Measurements from ENCODE around the gene CCND2. TPM values are rescaled to one million over a fixed set of nuclear protein-coding genes. Genes with fewer than 3 reads are reported as not detected.

Gene CCND2
- polyA plus RNA-seq, 1 donor from 2014 or later = 16.9 TPM

DNA sequence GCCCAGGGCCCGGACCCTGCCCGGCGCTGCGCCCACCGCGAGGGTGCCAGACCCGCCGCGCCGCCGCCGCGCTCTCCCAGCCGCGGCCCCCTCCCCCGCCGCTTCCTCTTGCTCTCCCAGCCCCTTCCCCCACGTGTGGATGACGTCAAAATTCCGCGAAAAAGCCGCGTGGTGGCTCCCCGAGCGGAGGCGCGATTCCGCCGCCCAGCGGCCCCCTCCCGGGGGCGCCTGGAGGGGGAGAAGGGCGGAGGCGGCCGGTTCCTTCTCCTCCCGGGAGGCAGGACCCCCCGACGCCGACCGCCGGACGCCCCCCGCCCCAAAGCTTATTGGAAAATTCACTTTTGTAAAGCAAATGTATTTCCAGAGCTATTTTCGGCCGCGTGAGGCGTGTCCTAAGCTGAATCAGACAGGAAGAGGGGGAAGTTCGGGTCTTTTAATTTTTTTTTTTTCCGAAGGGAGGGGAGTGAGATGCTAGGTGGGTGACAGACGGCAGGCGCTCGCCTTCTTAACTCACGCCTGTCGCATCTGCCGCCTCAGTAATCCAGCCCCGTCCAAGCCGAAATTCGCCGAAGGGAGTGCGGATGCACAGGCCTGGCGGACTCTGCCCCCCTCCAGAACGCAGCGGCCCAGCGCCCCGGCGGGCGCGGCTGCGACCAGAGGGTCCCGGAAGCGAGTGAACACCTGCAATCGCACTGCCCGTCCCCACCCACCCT is 4.1 kb upstream of the CCND2 start:
- Histone ChIP-seq H3K36me3 (ENCODE audit: insufficient read depth, low read length) (no peaks in the 10 kb centered on the region), H4K20me1 (ENCODE audit: insufficient read depth) (no peaks in the 10 kb centered on the region), H3K27me3 (ENCODE audit: insufficient read depth, low read depth, low read length) (peaks cover 81% of the 10 kb centered on the region), H3K79me2 (replicated peaks; ENCODE audit: insufficient read depth, low read length) (peaks cover 14% of the 10 kb centered on the region), H3K9me2 (ENCODE audit: insufficient read depth, low read length) (no peaks in the 10 kb centered on the region), H3F3A (ENCODE audit: insufficient read depth, low read length, poor library complexity, severe bottlenecking) (peaks cover 6% of the 10 kb centered on the region), H3K9ac (ENCODE audit: low read length) (peak overlapping the region; percentile 59), H3K27ac (ENCODE audit: low read length) (no peak overlapping the region), H3K4me2 (ENCODE audit: low read length) (peak overlapping the region; percentile 46), H2AFZ (ENCODE audit: low read depth, low read length) (no peak overlapping the region), H3K4me3 (ENCODE audit: low read length) (peak overlapping the region; percentile 69), H3K9me3 (ENCODE audit: low read length) (no peaks in the 10 kb centered on the region)
- TF ChIP-seq, protein P1, sequence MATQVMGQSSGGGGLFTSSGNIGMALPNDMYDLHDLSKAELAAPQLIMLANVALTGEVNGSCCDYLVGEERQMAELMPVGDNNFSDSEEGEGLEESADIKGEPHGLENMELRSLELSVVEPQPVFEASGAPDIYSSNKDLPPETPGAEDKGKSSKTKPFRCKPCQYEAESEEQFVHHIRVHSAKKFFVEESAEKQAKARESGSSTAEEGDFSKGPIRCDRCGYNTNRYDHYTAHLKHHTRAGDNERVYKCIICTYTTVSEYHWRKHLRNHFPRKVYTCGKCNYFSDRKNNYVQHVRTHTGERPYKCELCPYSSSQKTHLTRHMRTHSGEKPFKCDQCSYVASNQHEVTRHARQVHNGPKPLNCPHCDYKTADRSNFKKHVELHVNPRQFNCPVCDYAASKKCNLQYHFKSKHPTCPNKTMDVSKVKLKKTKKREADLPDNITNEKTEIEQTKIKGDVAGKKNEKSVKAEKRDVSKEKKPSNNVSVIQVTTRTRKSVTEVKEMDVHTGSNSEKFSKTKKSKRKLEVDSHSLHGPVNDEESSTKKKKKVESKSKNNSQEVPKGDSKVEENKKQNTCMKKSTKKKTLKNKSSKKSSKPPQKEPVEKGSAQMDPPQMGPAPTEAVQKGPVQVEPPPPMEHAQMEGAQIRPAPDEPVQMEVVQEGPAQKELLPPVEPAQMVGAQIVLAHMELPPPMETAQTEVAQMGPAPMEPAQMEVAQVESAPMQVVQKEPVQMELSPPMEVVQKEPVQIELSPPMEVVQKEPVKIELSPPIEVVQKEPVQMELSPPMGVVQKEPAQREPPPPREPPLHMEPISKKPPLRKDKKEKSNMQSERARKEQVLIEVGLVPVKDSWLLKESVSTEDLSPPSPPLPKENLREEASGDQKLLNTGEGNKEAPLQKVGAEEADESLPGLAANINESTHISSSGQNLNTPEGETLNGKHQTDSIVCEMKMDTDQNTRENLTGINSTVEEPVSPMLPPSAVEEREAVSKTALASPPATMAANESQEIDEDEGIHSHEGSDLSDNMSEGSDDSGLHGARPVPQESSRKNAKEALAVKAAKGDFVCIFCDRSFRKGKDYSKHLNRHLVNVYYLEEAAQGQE (IDR thresholded peaks at IDR 0.05; ENCODE audit: borderline replicate concordance) = no peak
- TF ChIP-seq TAF1 (IDR thresholded peaks at IDR 0.05; ENCODE audit: low read depth) = peak; percentile 32
- no peak for TF ChIP-seq EZH2 (IDR thresholded peaks at IDR 0.05; ENCODE audit: borderline replicate concordance, insufficient read depth, low read length, poor library complexity, severe bottlenecking)
- peak; percentile 69 for TF ChIP-seq MXI1 (conservative IDR thresholded peaks at IDR 0.05; ENCODE audit: poor library complexity, severe bottlenecking)
- no peak for TF ChIP-seq RAD21 (conservative IDR thresholded peaks at IDR 0.05)
- no peak for TF ChIP-seq SMC3 (conservative IDR thresholded peaks at IDR 0.05; ENCODE audit: poor library complexity)
- TF ChIP-seq, protein P2, sequence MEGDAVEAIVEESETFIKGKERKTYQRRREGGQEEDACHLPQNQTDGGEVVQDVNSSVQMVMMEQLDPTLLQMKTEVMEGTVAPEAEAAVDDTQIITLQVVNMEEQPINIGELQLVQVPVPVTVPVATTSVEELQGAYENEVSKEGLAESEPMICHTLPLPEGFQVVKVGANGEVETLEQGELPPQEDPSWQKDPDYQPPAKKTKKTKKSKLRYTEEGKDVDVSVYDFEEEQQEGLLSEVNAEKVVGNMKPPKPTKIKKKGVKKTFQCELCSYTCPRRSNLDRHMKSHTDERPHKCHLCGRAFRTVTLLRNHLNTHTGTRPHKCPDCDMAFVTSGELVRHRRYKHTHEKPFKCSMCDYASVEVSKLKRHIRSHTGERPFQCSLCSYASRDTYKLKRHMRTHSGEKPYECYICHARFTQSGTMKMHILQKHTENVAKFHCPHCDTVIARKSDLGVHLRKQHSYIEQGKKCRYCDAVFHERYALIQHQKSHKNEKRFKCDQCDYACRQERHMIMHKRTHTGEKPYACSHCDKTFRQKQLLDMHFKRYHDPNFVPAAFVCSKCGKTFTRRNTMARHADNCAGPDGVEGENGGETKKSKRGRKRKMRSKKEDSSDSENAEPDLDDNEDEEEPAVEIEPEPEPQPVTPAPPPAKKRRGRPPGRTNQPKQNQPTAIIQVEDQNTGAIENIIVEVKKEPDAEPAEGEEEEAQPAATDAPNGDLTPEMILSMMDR (IDR thresholded peaks at IDR 0.05; ENCODE audit: poor library complexity, severe bottlenecking) = peak; percentile 41
- TF ChIP-seq POLR2AphosphoS5 (IDR thresholded peaks at IDR 0.05) = no peak
- TF ChIP-seq EP300 (conservative IDR thresholded peaks at IDR 0.05; ENCODE audit: poor library complexity, severe bottlenecking) = peak; percentile 25

DNA sequence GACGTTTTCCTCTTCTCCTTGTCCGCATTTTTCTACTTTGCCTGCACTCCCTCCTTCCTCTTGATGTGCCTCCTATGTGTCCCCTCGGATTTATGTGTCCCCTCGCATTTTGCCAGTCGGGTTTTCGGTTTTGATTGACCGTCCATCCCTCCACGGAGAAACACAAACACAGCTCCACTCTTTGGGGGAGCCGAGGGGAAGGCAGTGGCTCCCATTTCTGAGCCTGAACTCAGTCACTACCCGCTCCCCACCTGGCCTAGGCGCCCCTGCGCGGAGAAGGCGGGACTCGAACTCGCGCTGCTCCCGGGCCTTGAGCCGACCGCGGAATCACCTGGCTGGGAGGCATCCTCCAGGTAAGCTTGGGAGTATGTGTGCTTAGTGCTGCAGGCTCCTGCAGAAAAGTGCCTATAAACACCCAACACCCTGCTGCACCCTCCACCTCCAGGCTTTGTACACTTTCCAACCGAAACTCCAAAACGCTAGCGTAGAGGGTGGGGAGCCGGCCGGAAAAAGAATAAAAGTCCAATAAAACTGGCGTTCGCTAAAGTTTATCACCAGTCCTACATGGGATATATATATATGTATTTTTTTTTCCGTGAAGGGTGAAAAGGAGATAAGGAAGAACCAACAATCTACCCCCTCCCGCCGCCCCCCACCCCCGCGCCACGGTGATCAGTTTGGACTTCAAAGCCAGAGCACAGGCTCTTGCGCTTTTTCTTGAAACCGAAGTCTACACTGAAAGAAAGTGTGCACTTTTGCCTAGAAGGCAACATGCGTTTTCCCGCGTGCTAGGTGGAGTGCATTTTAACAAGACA is 3.3 kb upstream of the CCND2 start:
- H3K9me2 ChIP-seq (ENCODE audit: insufficient read depth, low read length) = no peaks in the 10 kb centered on the region
- no peak overlapping the region for H3K4me2 ChIP-seq (ENCODE audit: low read length)
- H3K27me3 ChIP-seq (ENCODE audit: insufficient read depth, low read depth, low read length) = peaks cover 88% of the 10 kb centered on the region
- H3K27ac ChIP-seq (ENCODE audit: low read length) = no peak overlapping the region
- H3K36me3 ChIP-seq (ENCODE audit: insufficient read depth, low read length) = no peaks in the 10 kb centered on the region
- no peaks in the 10 kb centered on the region for H3K9me3 ChIP-seq (ENCODE audit: low read length)
- peak; percentile 78 for TF ChIP-seq EZH2 (IDR thresholded peaks at IDR 0.05; ENCODE audit: borderline replicate concordance, insufficient read depth, low read length, poor library complexity, severe bottlenecking)
- TF ChIP-seq, protein P1 (IDR thresholded peaks at IDR 0.05; ENCODE audit: borderline replicate concordance) = no peak
- H2AFZ ChIP-seq (ENCODE audit: low read depth, low read length) = no peak overlapping the region
- H3K4me3 ChIP-seq (ENCODE audit: low read length) = peak overlapping the region; percentile 90
- H3F3A ChIP-seq (ENCODE audit: insufficient read depth, low read length, poor library complexity, severe bottlenecking) = peaks cover 6% of the 10 kb centered on the region
- H4K20me1 ChIP-seq (ENCODE audit: insufficient read depth) = no peaks in the 10 kb centered on the region
- peaks cover 22% of the 10 kb centered on the region for H3K79me2 ChIP-seq (replicated peaks; ENCODE audit: insufficient read depth, low read length)
- H3K9ac ChIP-seq (ENCODE audit: low read length) = no peak overlapping the region

Data from neural cell (in vitro differentiated cells).